Suprapubic skin (tissue), 4 donors: ENCODE measurements around the gene LRP8. TPM values are rescaled to one million over a fixed set of nuclear protein-coding genes. Genes with fewer than 3 reads are reported as not detected.

Experiments
- DNase-seq, 2 donors: peaks; one replicate each; pipeline ENCODE4 v3.0.0-alpha.2; 2019; ENCODE audit warnings: low spot score in 2 of 2
- H3K27ac ChIP-seq: fragments of 200-600 bp; sonication (generic); one replicate; pipeline ENCODE4 v1.5.1; 2019
- H3K27me3 ChIP-seq: fragments of 200-600 bp; sonication (generic); one replicate; pipeline ENCODE4 v1.5.1; 2019
- H3K36me3 ChIP-seq: fragments of 200-600 bp; sonication (generic); one replicate; pipeline ENCODE4 v1.5.1; 2019
- H3K4me1 ChIP-seq: fragments of 200-600 bp; sonication (generic); one replicate; pipeline ENCODE4 v1.5.1; 2019
- H3K4me3 ChIP-seq: fragments of 200-600 bp; sonication (generic); one replicate; pipeline ENCODE4 v1.5.1; 2019; ENCODE audit warnings: mild to moderate bottlenecking
- H3K9me3 ChIP-seq: fragments of 200-600 bp; sonication (generic); one replicate; pipeline ENCODE4 v1.5.1; 2019
- EP300 ChIP-seq: sonication (generic); formaldehyde crosslinking; IDR thresholded peaks from one replicate; pipeline ENCODE4 v1.6.1; 2017; ENCODE audit warnings: antibody characterized with exemption
- POLR2A ChIP-seq, 2 donors: fragments of 450-650 bp; IDR thresholded peaks; one replicate each; pipeline ENCODE4 v1.6.1; 2017; ENCODE audit warnings: antibody characterized with exemption in 2 of 2, mild to moderate bottlenecking in 2 of 2, moderate library complexity in 2 of 2
- POLR2AphosphoS5 ChIP-seq, 3 donors: sonication (generic); formaldehyde crosslinking; IDR thresholded peaks; one replicate each; pipeline ENCODE4 v1.6.1; 2017; ENCODE audit warnings: antibody characterized with exemption in 3 of 3
- WGBS: methylation state at CpG from one replicate; pipeline ENCODE4 v1.1.5; 2018; 5-methylcytosine and 5-hydroxymethylcytosine counted together
- total RNA-seq, 4 donors: library from RNA; depleted of rRNA; stranded (reverse); fragments of >200 nt; gene quantifications; one replicate each; pipeline ENCODE4 v1.1.0, GENCODE V29; 2016
- TF ChIP-seq, protein P1 (sequence below), 2 donors: fragments of 200-600 bp in 1 of 2; fragments of 450-650 bp in 1 of 2; sonication (generic) in 1 of 2; IDR thresholded peaks; one replicate each; pipeline ENCODE4 v1.5.1; 2016 to 2019; ENCODE audit warnings: antibody characterized with exemption in 2 of 2, mild to moderate bottlenecking in 1 of 2, moderate library complexity in 1 of 2

LRP8 gene
- total RNA-seq, 4 donors from 2014 or later, result 2.8 to 11.8 (median 4.1) TPM

DNA sequence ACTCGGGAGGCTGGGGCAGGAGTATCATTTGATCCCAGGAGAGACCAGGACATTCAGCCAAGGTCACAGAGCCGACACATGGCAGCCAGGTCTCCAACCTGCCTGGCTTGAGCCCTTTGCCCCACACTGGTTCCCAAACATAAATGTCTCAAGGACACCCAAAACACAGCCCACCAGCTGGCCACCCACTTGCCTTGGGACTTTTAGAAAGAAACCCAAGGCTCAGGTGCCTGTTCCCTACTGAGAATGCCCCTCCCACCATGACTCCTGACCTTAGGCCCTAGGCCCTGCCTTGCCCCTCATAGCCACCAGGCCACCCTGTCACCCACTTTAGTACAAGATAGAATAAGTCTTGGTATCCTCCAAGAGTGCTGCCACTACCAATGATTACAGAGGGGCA, 41.9 kb upstream of the LRP8 start:
- Histone ChIP-seq H3K9me3 (no peaks in the 10 kb centered on the region), H3K4me1 (no peaks in the 10 kb centered on the region), H3K36me3 (no peaks in the 10 kb centered on the region), H3K27ac (no peak overlapping the region), H3K4me3 (no peak overlapping the region), H3K27me3 (no peaks in the 10 kb centered on the region)
- TF ChIP-seq, protein P1, sequence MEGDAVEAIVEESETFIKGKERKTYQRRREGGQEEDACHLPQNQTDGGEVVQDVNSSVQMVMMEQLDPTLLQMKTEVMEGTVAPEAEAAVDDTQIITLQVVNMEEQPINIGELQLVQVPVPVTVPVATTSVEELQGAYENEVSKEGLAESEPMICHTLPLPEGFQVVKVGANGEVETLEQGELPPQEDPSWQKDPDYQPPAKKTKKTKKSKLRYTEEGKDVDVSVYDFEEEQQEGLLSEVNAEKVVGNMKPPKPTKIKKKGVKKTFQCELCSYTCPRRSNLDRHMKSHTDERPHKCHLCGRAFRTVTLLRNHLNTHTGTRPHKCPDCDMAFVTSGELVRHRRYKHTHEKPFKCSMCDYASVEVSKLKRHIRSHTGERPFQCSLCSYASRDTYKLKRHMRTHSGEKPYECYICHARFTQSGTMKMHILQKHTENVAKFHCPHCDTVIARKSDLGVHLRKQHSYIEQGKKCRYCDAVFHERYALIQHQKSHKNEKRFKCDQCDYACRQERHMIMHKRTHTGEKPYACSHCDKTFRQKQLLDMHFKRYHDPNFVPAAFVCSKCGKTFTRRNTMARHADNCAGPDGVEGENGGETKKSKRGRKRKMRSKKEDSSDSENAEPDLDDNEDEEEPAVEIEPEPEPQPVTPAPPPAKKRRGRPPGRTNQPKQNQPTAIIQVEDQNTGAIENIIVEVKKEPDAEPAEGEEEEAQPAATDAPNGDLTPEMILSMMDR (IDR thresholded peaks at IDR 0.05), result no peak
- TF ChIP-seq POLR2AphosphoS5 (IDR thresholded peaks at IDR 0.05) (no peak), POLR2A (IDR thresholded peaks at IDR 0.05) (no peak), EP300 (no peak)
- WGBS, result 100% methylated on average over 2 of the region's 2 CpGs
- peak; percentile 36 to 68 for DNase-seq

DNA sequence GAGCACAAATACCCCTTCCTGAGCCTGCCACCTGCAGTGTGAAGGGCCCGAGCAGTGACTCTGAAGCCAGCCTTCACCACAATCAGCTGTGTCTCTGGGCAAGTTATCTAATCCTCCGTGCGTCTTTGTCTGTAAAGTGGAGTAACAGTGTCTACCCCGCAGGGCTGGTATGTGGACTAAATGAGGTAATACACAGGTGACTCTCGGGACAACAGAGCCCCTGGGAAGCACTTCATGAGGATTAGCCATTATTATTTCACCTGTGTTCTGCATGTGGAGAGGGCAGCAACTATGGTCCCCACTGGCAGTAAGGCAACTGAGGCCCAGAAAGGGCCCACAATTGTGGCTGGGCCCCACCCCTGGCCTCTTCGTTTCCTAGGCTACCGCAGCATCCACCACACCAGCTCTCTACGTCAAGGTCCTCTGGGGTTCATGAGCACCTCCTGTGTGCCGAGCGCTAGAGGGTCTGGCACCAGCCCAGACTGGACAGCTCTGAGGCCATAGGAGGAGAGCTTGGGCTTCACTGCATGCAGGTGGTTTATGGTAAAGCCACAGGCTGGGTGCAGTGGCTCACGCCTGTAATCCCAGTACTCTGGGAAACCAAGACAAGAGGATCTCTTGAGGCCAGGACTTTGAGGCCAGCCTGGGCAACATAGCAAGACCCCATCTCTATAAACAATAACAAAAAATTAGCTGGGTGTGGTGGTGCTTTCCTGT, 41.3 kb upstream of the LRP8 start:
- no peak overlapping the region for H3K4me3 ChIP-seq
- TF ChIP-seq, protein P1 (IDR thresholded peaks at IDR 0.05), result no peak
- TF ChIP-seq EP300 (no peak), POLR2A (IDR thresholded peaks at IDR 0.05) (no peak), POLR2AphosphoS5 (IDR thresholded peaks at IDR 0.05) (no peak)
- H3K9me3 ChIP-seq, result no peaks in the 10 kb centered on the region
- DNase-seq, result peak; percentile 27 to 49
- no peaks in the 10 kb centered on the region for H3K4me1 ChIP-seq
- H3K27me3 ChIP-seq, result no peaks in the 10 kb centered on the region
- H3K36me3 ChIP-seq, result no peaks in the 10 kb centered on the region
- no peak overlapping the region for H3K27ac ChIP-seq
- WGBS, result 94% methylated on average over 11 of the region's 11 CpGs

- no peak for TF ChIP-seq EP300
- TF ChIP-seq, protein P1 (IDR thresholded peaks at IDR 0.05), result no peak
- no peak for TF ChIP-seq POLR2AphosphoS5 (IDR thresholded peaks at IDR 0.05)
- TF ChIP-seq POLR2A (IDR thresholded peaks at IDR 0.05), result no peak
- no peaks in the 10 kb centered on the region for H3K4me1 ChIP-seq
- H3K4me3 ChIP-seq, result no peak overlapping the region
- peak; percentile 57 to 75 for DNase-seq
- H3K27ac ChIP-seq, result no peak overlapping the region
- no peaks in the 10 kb centered on the region for H3K27me3 ChIP-seq
- no peaks in the 10 kb centered on the region for H3K9me3 ChIP-seq
- 68% methylated on average over 9 of the region's 14 CpGs for WGBS
- no peaks in the 10 kb centered on the region for H3K36me3 ChIP-seq
Observed at GRCh38 chr1:53368314-53369033, 40.6 kb upstream of the LRP8 start.

DNA sequence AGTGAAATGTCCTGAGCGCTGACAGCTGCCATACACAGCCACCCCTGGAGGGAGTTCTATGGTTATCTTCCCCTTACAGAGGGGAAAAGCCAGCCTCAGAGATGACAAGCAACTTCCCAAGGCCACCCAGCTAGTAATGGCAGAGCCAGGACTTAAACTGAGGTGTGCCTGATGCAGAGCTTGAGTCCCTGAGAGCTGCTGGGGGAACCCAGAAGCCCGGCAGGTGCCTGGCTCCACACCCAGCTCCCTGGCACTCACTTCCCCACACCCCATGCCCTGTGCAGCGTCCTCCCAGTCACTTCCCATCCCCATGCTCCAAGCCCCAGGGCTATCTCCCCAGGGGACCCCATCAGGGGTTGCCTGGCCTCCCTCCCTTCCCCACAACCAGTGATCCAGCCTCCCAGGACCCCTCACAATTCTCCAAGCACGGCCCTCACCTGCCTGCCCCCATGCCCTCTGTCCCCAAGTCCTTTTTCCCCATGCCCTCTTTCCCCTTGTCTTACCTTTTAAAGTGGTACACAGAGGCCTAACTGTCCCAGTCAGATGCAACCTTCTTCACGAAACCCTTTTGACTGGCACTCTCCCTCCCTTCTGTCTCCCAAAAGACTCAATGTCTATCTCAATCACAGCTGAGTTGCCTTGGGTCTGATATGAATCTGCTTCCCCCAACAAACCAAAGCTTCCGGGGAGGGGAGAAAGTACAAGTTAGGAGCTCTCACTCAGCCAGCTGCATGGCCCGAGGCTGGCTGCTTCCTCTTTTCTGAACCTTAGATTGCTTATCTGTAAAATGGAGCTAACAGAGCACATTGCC, 39.8 kb upstream of the LRP8 start:
- Histone ChIP-seq H3K27ac (no peak overlapping the region), H3K4me3 (no peak overlapping the region), H3K9me3 (no peaks in the 10 kb centered on the region), H3K4me1 (no peaks in the 10 kb centered on the region), H3K36me3 (no peaks in the 10 kb centered on the region), H3K27me3 (no peaks in the 10 kb centered on the region)
- WGBS, result 70% methylated on average over 7 of the region's 7 CpGs
- TF ChIP-seq, protein P1 (IDR thresholded peaks at IDR 0.05), result no peak
- TF ChIP-seq POLR2A (IDR thresholded peaks at IDR 0.05), result no peak
- TF ChIP-seq EP300, result no peak
- no peak for TF ChIP-seq POLR2AphosphoS5 (IDR thresholded peaks at IDR 0.05)
- peak; percentile 52 to 74 for DNase-seq
